ENCODE measurements around the gene PALD1. TPM values are rescaled to one million over a fixed set of nuclear protein-coding genes. Genes with fewer than 3 reads are reported as not detected.
A peak's percentile ranks its signal among the peaks of the same experiment; 100 is the strongest.

Gene PALD1
- total RNA-seq, 2 donors from 2014 or later, result 4.9 to 11.7 TPM

- H3K4me1 ChIP-seq, result no peaks in the 10 kb centered on the region
- no peak overlapping the region for H3K27ac ChIP-seq
- WGBS, 2 donors, result 87 to 89% methylated on average over 4 of the region's 4 CpGs
- H3K4me3 ChIP-seq, result no peak overlapping the region
- no peak for DNase-seq
- H3K36me3 ChIP-seq (replicated peaks in 1 of 2; ENCODE audit: insufficient read depth in 1 of 2, low read depth in 2 of 2), result no peaks in the 10 kb centered on the region
- intact Hi-C loops (cut with DNase I), result no loop called here
- ATAC-seq, result no peak
- TF ChIP-seq, protein P1, sequence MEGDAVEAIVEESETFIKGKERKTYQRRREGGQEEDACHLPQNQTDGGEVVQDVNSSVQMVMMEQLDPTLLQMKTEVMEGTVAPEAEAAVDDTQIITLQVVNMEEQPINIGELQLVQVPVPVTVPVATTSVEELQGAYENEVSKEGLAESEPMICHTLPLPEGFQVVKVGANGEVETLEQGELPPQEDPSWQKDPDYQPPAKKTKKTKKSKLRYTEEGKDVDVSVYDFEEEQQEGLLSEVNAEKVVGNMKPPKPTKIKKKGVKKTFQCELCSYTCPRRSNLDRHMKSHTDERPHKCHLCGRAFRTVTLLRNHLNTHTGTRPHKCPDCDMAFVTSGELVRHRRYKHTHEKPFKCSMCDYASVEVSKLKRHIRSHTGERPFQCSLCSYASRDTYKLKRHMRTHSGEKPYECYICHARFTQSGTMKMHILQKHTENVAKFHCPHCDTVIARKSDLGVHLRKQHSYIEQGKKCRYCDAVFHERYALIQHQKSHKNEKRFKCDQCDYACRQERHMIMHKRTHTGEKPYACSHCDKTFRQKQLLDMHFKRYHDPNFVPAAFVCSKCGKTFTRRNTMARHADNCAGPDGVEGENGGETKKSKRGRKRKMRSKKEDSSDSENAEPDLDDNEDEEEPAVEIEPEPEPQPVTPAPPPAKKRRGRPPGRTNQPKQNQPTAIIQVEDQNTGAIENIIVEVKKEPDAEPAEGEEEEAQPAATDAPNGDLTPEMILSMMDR (IDR thresholded peaks at IDR 0.05), result no peak
- no peak for TF ChIP-seq POLR2A (IDR thresholded peaks at IDR 0.05)
- H3K9me3 ChIP-seq, result no peaks in the 10 kb centered on the region
- no peaks in the 10 kb centered on the region for H3K27me3 ChIP-seq
Measured at GRCh38 chr10:70528314-70528713, 49.7 kb downstream of the PALD1 start.

DNA sequence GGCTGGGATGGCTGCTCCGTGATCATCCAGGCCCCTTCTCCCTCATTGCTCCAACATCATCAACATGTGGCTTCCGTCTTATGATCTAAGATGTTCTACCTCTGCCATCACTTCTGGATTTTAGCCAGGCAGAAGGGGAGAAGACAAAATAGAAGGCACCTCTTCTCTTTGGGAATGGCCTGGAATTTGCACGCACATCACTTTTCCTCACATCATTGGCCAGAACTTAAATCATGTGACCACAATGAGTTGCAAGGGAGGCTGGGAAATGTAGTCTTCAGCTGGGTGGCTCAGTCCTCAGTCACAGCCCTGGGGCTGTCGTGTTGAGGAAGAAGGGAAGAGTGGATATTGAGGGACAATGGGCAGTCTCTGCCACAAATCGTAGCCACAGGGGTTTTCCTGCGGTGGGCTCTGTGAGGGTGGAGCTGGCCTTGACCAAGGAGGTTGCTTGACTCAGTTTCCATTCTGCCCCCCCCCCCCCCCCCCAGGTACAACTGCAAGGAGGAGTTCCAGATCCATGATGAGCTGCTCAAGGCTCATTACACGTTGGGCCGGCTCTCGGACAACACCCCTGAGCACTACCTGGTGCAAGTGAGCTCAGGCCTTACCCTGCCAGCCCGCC, 50.3 kb downstream of the PALD1 start:
- H3K4me1 ChIP-seq, result no peaks in the 10 kb centered on the region
- no peak overlapping the region for H3K27ac ChIP-seq
- H3K4me3 ChIP-seq, result no peak overlapping the region
- intact Hi-C loops (cut with DNase I), result no loop called here
- peak in 1 of 4 donors; percentile 16 for DNase-seq
- TF ChIP-seq, protein P1 (IDR thresholded peaks at IDR 0.05), result no peak
- TF ChIP-seq POLR2A (IDR thresholded peaks at IDR 0.05), result no peak
- ATAC-seq, result no peak
- H3K27me3 ChIP-seq, result no peaks in the 10 kb centered on the region
- no peaks in the 10 kb centered on the region for H3K36me3 ChIP-seq (replicated peaks in 1 of 2; ENCODE audit: insufficient read depth in 1 of 2, low read depth in 2 of 2)
- 72 to 87% methylated on average over 9 to 10 of the region's 10 CpGs for WGBS, 2 donors
- H3K9me3 ChIP-seq, result no peaks in the 10 kb centered on the region

- TF ChIP-seq, protein P1 (IDR thresholded peaks at IDR 0.05), result no peak
- no peak for TF ChIP-seq POLR2A (IDR thresholded peaks at IDR 0.05)
- H3K4me1 ChIP-seq, result no peaks in the 10 kb centered on the region
- no peak for ATAC-seq
- whole genome bisulfite sequencing, 2 donors, result 59 to 61% methylated on average over 7 to 8 of the region's 8 CpGs
- H3K27me3 ChIP-seq, result no peaks in the 10 kb centered on the region
- intact Hi-C loops (cut with DNase I), result no loop called here
- no peak overlapping the region for H3K4me3 ChIP-seq
- no peaks in the 10 kb centered on the region for H3K36me3 ChIP-seq (replicated peaks in 1 of 2; ENCODE audit: insufficient read depth in 1 of 2, low read depth in 2 of 2)
- H3K9me3 ChIP-seq, result no peaks in the 10 kb centered on the region
- no peak for DNase-seq
- no peak overlapping the region for H3K27ac ChIP-seq
Measured at GRCh38 chr10:70529848-70530247, 51.3 kb downstream of the PALD1 start.

GRCh38 chr10:70530315-70530714, 51.7 kb downstream of the PALD1 start:
- no peak overlapping the region for H3K4me3 ChIP-seq
- DNase-seq (no peak), ATAC-seq (no peak)
- no peaks in the 10 kb centered on the region for H3K9me3 ChIP-seq
- H3K27ac ChIP-seq, result no peak overlapping the region
- TF ChIP-seq, protein P1 (IDR thresholded peaks at IDR 0.05), result no peak
- TF ChIP-seq POLR2A (IDR thresholded peaks at IDR 0.05), result no peak
- H3K4me1 ChIP-seq, result no peaks in the 10 kb centered on the region
- intact Hi-C loops (cut with DNase I), result no loop called here
- H3K27me3 ChIP-seq, result no peaks in the 10 kb centered on the region
- H3K36me3 ChIP-seq (replicated peaks in 1 of 2; ENCODE audit: insufficient read depth in 1 of 2, low read depth in 2 of 2), result no peaks in the 10 kb centered on the region
- 82 to 93% methylated on average over 6 of the region's 6 CpGs for WGBS, 2 donors

DNA sequence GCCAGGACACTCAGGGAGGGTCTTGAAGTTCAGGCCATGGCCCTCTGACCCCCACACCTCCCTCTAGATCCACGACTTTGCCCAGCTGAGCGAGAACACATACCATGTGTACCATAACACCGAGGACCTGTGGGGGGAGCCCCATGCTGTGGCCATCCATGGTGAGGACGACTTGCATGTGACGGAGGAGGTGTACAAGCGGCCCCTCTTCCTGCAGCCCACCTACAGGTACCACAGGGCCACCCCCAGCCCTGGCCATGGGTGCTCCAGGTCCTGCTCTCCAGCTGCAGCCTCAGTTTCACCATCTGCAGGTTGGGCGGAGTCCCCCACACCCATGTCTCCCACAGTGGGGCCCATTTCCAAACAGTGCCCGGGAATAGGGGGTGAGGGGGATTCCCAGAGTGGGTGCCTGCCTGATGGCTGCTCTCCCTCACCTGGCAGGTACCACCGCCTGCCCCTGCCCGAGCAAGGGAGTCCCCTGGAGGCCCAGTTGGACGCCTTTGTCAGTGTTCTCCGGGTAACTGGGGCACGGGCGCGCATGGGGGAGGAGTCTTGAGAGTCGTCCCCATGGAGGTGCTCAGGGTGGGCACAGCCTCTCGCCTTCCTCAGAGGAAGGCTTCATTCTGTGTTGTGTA, 54.1 kb downstream of the PALD1 start:
- intact Hi-C loops (cut with DNase I), result no loop called here
- H3K27ac ChIP-seq, result no peak overlapping the region
- DNase-seq (no peak), ATAC-seq (no peak)
- H3K9me3 ChIP-seq, result no peaks in the 10 kb centered on the region
- H3K36me3 ChIP-seq (replicated peaks in 1 of 2; ENCODE audit: insufficient read depth in 1 of 2, low read depth in 2 of 2), result no peaks in the 10 kb centered on the region
- H3K27me3 ChIP-seq, result no peaks in the 10 kb centered on the region
- H3K4me3 ChIP-seq, result no peak overlapping the region
- TF ChIP-seq POLR2A (IDR thresholded peaks at IDR 0.05), result no peak
- TF ChIP-seq, protein P1 (IDR thresholded peaks at IDR 0.05), result no peak
- no peaks in the 10 kb centered on the region for H3K4me1 ChIP-seq
- 75 to 80% methylated on average over 9 to 17 of the region's 17 CpGs for WGBS, 2 donors

Data from body of pancreas (tissue), 4 donors.